Nephron progenitor cell (in vitro differentiated cells): ENCODE measurements around the gene NTM.

Experiments
- DNase-seq: peaks from one replicate; pipeline ENCODE4 v3.0.0; 2021
- H3K27ac Mint-ChIP-seq: 2 replicates; pipeline ENCODE4 v1.8.0; 2021; ENCODE audit warnings: mild to moderate bottlenecking, moderate library complexity, mixed read lengths
- H3K27me3 Mint-ChIP-seq: 2 replicates; pipeline ENCODE4 v1.8.0; 2021; ENCODE audit warnings: mild to moderate bottlenecking, low read depth, mixed read lengths; ENCODE audit not compliant: poor library complexity
- H3K36me3 Mint-ChIP-seq: 2 replicates; pipeline ENCODE4 v1.8.0; 2021; ENCODE audit warnings: low read depth, mixed read lengths
- H3K4me1 Mint-ChIP-seq: 2 replicates; pipeline ENCODE4 v1.8.0; 2021; ENCODE audit warnings: mixed read lengths
- H3K4me3 Mint-ChIP-seq: 2 replicates; pipeline ENCODE4 v1.8.0; 2021; ENCODE audit warnings: mild to moderate bottlenecking, moderate library complexity, mixed read lengths
- H3K9me3 Mint-ChIP-seq: 2 replicates; pipeline ENCODE4 v1.8.0; 2021; ENCODE audit warnings: mild to moderate bottlenecking, moderate library complexity, mixed read lengths
- CTCF ChIP-seq: fragments of 200-600 bp; sonication (generic); IDR thresholded peaks from 2 replicates; pipeline ENCODE4 v1.5.0; 2021; ENCODE audit warnings: antibody characterized with exemption

The NTM gene

GRCh38 chr11:131614631-131615030 is 244.2 kb downstream of the NTM start:
- Mint-ChIP-seq H3K4me3 (no peak overlapping the region), H3K27me3 (peaks cover 12% of the 10 kb centered on the region), H3K36me3 (no peaks in the 10 kb centered on the region), H3K27ac (no peak overlapping the region), H3K4me1 (peaks cover 56% of the 10 kb centered on the region), H3K9me3 (no peaks in the 10 kb centered on the region)
- DNase-seq: no peak
- TF ChIP-seq CTCF: no peak

GRCh38 chr11:131615611-131616010 is 245.2 kb downstream of the NTM start:
- no peak for DNase-seq
- Mint-ChIP-seq H3K27me3 (peaks cover 12% of the 10 kb centered on the region), H3K4me1 (peaks cover 46% of the 10 kb centered on the region), H3K36me3 (no peaks in the 10 kb centered on the region), H3K4me3 (no peak overlapping the region), H3K9me3 (no peaks in the 10 kb centered on the region), H3K27ac (no peak overlapping the region)
- no peak for TF ChIP-seq CTCF

- no peak overlapping the region for H3K4me3 Mint-ChIP-seq
These were observed 246.2 kb downstream of the NTM start for GRCh38 chr11:131616481-131617140.

GRCh38 chr11:131618201-131618600 is 247.8 kb downstream of the NTM start:
- Mint-ChIP-seq H3K27ac (no peak overlapping the region), H3K4me1 (peaks cover 38% of the 10 kb centered on the region)
- no peak for DNase-seq

More at GRCh38 chr11:131616481-131617140, 246.2 kb downstream of the NTM start:
- Mint-ChIP-seq H3K27ac (peak overlapping the region; percentile 2), H3K36me3 (no peaks in the 10 kb centered on the region), H3K9me3 (no peaks in the 10 kb centered on the region), H3K27me3 (peaks cover 12% of the 10 kb centered on the region), H3K4me1 (peaks cover 38% of the 10 kb centered on the region)
- no peak for DNase-seq
- no peak for TF ChIP-seq CTCF

GRCh38 chr11:131622193-131622592 is 251.8 kb downstream of the NTM start:
- TF ChIP-seq CTCF: no peak
- no peak for DNase-seq
- Mint-ChIP-seq H3K36me3 (no peaks in the 10 kb centered on the region), H3K4me1 (peaks cover 5% of the 10 kb centered on the region), H3K9me3 (no peaks in the 10 kb centered on the region), H3K27ac (no peak overlapping the region), H3K4me3 (no peak overlapping the region), H3K27me3 (peaks cover 7% of the 10 kb centered on the region)

More at GRCh38 chr11:131618201-131618600, 247.8 kb downstream of the NTM start:
- Mint-ChIP-seq H3K36me3 (no peaks in the 10 kb centered on the region), H3K4me3 (no peak overlapping the region), H3K27me3 (peaks cover 12% of the 10 kb centered on the region), H3K9me3 (no peaks in the 10 kb centered on the region)
- no peak for TF ChIP-seq CTCF

GRCh38 chr11:131624531-131624930 is 254.1 kb downstream of the NTM start:
- no peak overlapping the region for H3K4me3 Mint-ChIP-seq
- no peak for TF ChIP-seq CTCF
- no peaks in the 10 kb centered on the region for H3K9me3 Mint-ChIP-seq
- DNase-seq: no peak
- no peaks in the 10 kb centered on the region for H3K36me3 Mint-ChIP-seq
- no peak overlapping the region for H3K27ac Mint-ChIP-seq
- peaks cover 9% of the 10 kb centered on the region for H3K4me1 Mint-ChIP-seq
- peaks cover 3% of the 10 kb centered on the region for H3K27me3 Mint-ChIP-seq
